ENCODE measurements around the gene MMP24. TPM values are rescaled to one million over a fixed set of nuclear protein-coding genes. Genes with fewer than 3 reads are reported as not detected.
"Not testable (repeated sequence)": the region's sequence is repeated elsewhere in the genome, so short reads cannot be mapped to it uniquely, and the experiment has no call there.

MMP24 gene
- total RNA-seq, 1 experiment from 2014 or later = 8.2 TPM

GRCh38 chr20:35248641-35249475 is 22.4 kb downstream of the MMP24 start:
- Mint-ChIP-seq H3K36me3 (ENCODE audit: insufficient read depth, unreplicated experiment) (peaks cover 6% of the 10 kb centered on the region), H3K9me3 (ENCODE audit: low read depth, unreplicated experiment) (no peaks in the 10 kb centered on the region), H3K27me3 (ENCODE audit: unreplicated experiment) (no peaks in the 10 kb centered on the region), H3K4me1 (ENCODE audit: low read depth, unreplicated experiment) (peaks cover 8% of the 10 kb centered on the region), H3K4me3 (ENCODE audit: low read depth, unreplicated experiment) (no peak overlapping the region), H3K27ac (ENCODE audit: unreplicated experiment) (no peak overlapping the region)
- BruUV-seq (replicated peaks) = no TSS peak
- CTCF ChIA-PET = interaction anchor here (0.6 to 0.8 kb wide), 4 partner anchors 12 to 104 kb away, joined by 3 read pairs; no protein-coding TSS in a partner anchor
- TF ChIP-seq CTCF (IDR thresholded peaks at IDR 0.05; ENCODE audit: unreplicated experiment) = no peak
- intact Hi-C loops (cut with micrococcal nuclease; ENCODE audit: unreplicated experiment) = no loop called here
- no peak for DNase-seq

GRCh38 chr20:35251613-35251940 is 25.1 kb downstream of the MMP24 start:
- TF ChIP-seq CTCF (IDR thresholded peaks at IDR 0.05; ENCODE audit: unreplicated experiment) = no peak
- no peak for DNase-seq
- no peaks in the 10 kb centered on the region for H3K27me3 Mint-ChIP-seq (ENCODE audit: unreplicated experiment)
- no peak overlapping the region for H3K4me3 Mint-ChIP-seq (ENCODE audit: low read depth, unreplicated experiment)
- peaks cover 6% of the 10 kb centered on the region for H3K36me3 Mint-ChIP-seq (ENCODE audit: insufficient read depth, unreplicated experiment)
- H3K4me1 Mint-ChIP-seq (ENCODE audit: low read depth, unreplicated experiment) = peaks cover 8% of the 10 kb centered on the region
- CTCF ChIA-PET = interaction anchor here (0.5 to 1.1 kb wide), 4 partner anchors 13 to 1484 kb away, joined by 3 to 4 read pairs (median 3); no protein-coding TSS in a partner anchor
- intact Hi-C loops (cut with micrococcal nuclease; ENCODE audit: unreplicated experiment) = no loop called here
- BruUV-seq (replicated peaks) = no TSS peak
- no peaks in the 10 kb centered on the region for H3K9me3 Mint-ChIP-seq (ENCODE audit: low read depth, unreplicated experiment)
- no peak overlapping the region for H3K27ac Mint-ChIP-seq (ENCODE audit: unreplicated experiment)

- TF ChIP-seq CTCF (IDR thresholded peaks at IDR 0.05; ENCODE audit: unreplicated experiment) = no peak
- no peak for DNase-seq
- Mint-ChIP-seq H3K4me3 (ENCODE audit: low read depth, unreplicated experiment) (no peak overlapping the region), H3K4me1 (ENCODE audit: low read depth, unreplicated experiment) (peaks cover 11% of the 10 kb centered on the region), H3K36me3 (ENCODE audit: insufficient read depth, unreplicated experiment) (peaks cover 6% of the 10 kb centered on the region), H3K27ac (ENCODE audit: unreplicated experiment) (no peak overlapping the region), H3K27me3 (ENCODE audit: unreplicated experiment) (no peaks in the 10 kb centered on the region), H3K9me3 (ENCODE audit: low read depth, unreplicated experiment) (no peaks in the 10 kb centered on the region)
- CTCF ChIA-PET = interaction anchor here (0.5 to 1.1 kb wide), 3 partner anchors 12 to 1484 kb away, joined by 3 to 4 read pairs (median 3); no protein-coding TSS in a partner anchor
- intact Hi-C loops (cut with micrococcal nuclease; ENCODE audit: unreplicated experiment) = no loop called here
- no TSS peak for BruUV-seq (replicated peaks)
Measured at GRCh38 chr20:35252037-35252461, 25.6 kb downstream of the MMP24 start.

GRCh38 chr20:35252598-35252997 is 26.1 kb downstream of the MMP24 start:
- intact Hi-C loops (cut with micrococcal nuclease; ENCODE audit: unreplicated experiment); H3K36me3 Mint-ChIP-seq (ENCODE audit: insufficient read depth, unreplicated experiment); DNase-seq; BruUV-seq (replicated peaks); CTCF ChIA-PET; H3K27ac Mint-ChIP-seq (ENCODE audit: unreplicated experiment); H3K9me3 Mint-ChIP-seq (ENCODE audit: low read depth, unreplicated experiment); H3K4me3 Mint-ChIP-seq (ENCODE audit: low read depth, unreplicated experiment); H3K27me3 Mint-ChIP-seq (ENCODE audit: unreplicated experiment): not testable (repeated sequence)
- peaks cover 16% of the 10 kb centered on the region for H3K4me1 Mint-ChIP-seq (ENCODE audit: low read depth, unreplicated experiment)

GRCh38 chr20:35253010-35253409 is 26.5 kb downstream of the MMP24 start:
- CTCF ChIA-PET = interaction anchor here (0.6 to 0.7 kb wide), 4 partner anchors 21 to 1589 kb away, joined by 3 to 5 read pairs (median 4); no protein-coding TSS in a partner anchor
- no peak for TF ChIP-seq CTCF (IDR thresholded peaks at IDR 0.05; ENCODE audit: unreplicated experiment)

More at GRCh38 chr20:35253010-35253409, 26.5 kb downstream of the MMP24 start:
- Mint-ChIP-seq H3K27ac (ENCODE audit: unreplicated experiment) (no peak overlapping the region), H3K4me1 (ENCODE audit: low read depth, unreplicated experiment) (peaks cover 20% of the 10 kb centered on the region), H3K27me3 (ENCODE audit: unreplicated experiment) (no peaks in the 10 kb centered on the region), H3K36me3 (ENCODE audit: insufficient read depth, unreplicated experiment) (peaks cover 6% of the 10 kb centered on the region), H3K9me3 (ENCODE audit: low read depth, unreplicated experiment) (no peaks in the 10 kb centered on the region), H3K4me3 (ENCODE audit: low read depth, unreplicated experiment) (no peak overlapping the region)
- BruUV-seq (replicated peaks) = no TSS peak
- intact Hi-C loops (cut with micrococcal nuclease; ENCODE audit: unreplicated experiment) = no loop called here
- no peak for DNase-seq

Measured in Calu3 (cell line).